Measurements from ENCODE around the gene ACTN2. TPM values are rescaled to one million over a fixed set of nuclear protein-coding genes. Genes with fewer than 3 reads are reported as not detected.

Gene ACTN2
- total and polyA plus RNA-seq, 2 donors (not counting 3 experiments of a cell fraction or from before 2014, with no cell fraction given) = 0.22 to 0.55 TPM

DNA sequence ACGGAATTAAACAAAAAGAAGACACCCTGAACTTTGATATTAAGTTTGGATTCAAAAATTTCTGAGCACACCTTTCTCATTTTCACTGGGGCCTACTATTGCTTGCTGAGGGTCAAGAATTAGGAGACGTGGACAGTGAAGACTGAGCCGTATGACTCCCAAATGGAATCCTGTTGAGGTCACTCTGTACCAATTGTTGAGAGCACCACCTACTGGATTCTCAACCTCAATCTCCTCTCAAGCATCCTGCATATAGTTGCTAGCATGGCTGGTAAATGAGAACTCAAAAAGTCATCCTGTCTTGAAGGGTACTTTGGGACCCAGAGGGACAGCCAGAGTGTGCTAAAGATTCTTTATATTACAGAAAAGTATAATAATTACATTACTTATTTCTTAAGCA is 88.6 kb downstream of the ACTN2 start:
- Histone ChIP-seq H2AFZ (ENCODE audit: low read depth, low read length) (no peak overlapping the region), H3K4me2 (ENCODE audit: insufficient read depth, low read length) (no peak overlapping the region), H3K9ac (replicated peaks; ENCODE audit: extremely low read depth, insufficient read depth, low read length) (no peak overlapping the region), H3K9me3 (replicated peaks; ENCODE audit: control insufficient read depth, insufficient read depth, low read length) (no peaks in the 10 kb centered on the region), H3K9me1 (replicated peaks; ENCODE audit: control insufficient read depth, extremely low read depth, insufficient read depth, low read length) (no peaks in the 10 kb centered on the region), H3K27me3 (ENCODE audit: control insufficient read depth in 2 of 2, insufficient read depth in 2 of 2, low read length in 2 of 2) (peaks cover 5 to 6% of the 10 kb centered on the region in 2 experiments), H3K4me3 (replicated peaks in 1 of 3; ENCODE audit: insufficient read depth in 1 of 3, low read depth in 1 of 3, low read length in 3 of 3) (no peak overlapping the region), H3K4me1 (ENCODE audit: control insufficient read depth, extremely low read depth, insufficient read depth, low read length) (no peaks in the 10 kb centered on the region), H4K20me1 (replicated peaks; ENCODE audit: control insufficient read depth, extremely low read depth, insufficient read depth, low read length) (no peaks in the 10 kb centered on the region), H3K36me3 (ENCODE audit: control insufficient read depth in 2 of 2, extremely low read depth in 1 of 2, insufficient read depth in 2 of 2, low read length in 2 of 2) (no peaks in the 10 kb centered on the region), H3K27ac (ENCODE audit: insufficient read depth, low read depth, low read length) (no peak overlapping the region), H3K79me2 (ENCODE audit: control insufficient read depth, insufficient read depth, low read length) (no peaks in the 10 kb centered on the region)
- TF ChIP-seq, protein P1, sequence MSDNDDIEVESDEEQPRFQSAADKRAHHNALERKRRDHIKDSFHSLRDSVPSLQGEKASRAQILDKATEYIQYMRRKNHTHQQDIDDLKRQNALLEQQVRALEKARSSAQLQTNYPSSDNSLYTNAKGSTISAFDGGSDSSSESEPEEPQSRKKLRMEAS (IDR thresholded peaks at IDR 0.05; ENCODE audit: insufficient read depth, insufficient read length) = no peak
- TF ChIP-seq, protein P2, sequence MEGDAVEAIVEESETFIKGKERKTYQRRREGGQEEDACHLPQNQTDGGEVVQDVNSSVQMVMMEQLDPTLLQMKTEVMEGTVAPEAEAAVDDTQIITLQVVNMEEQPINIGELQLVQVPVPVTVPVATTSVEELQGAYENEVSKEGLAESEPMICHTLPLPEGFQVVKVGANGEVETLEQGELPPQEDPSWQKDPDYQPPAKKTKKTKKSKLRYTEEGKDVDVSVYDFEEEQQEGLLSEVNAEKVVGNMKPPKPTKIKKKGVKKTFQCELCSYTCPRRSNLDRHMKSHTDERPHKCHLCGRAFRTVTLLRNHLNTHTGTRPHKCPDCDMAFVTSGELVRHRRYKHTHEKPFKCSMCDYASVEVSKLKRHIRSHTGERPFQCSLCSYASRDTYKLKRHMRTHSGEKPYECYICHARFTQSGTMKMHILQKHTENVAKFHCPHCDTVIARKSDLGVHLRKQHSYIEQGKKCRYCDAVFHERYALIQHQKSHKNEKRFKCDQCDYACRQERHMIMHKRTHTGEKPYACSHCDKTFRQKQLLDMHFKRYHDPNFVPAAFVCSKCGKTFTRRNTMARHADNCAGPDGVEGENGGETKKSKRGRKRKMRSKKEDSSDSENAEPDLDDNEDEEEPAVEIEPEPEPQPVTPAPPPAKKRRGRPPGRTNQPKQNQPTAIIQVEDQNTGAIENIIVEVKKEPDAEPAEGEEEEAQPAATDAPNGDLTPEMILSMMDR (IDR thresholded peaks at IDR 0.05; ENCODE audit: extremely low read depth in 1 of 2, insufficient read depth in 1 of 2, low read depth in 1 of 2, low read length in 2 of 2) = peak; percentile 36 to 41
- no peak for TF ChIP-seq GATA2 (IDR thresholded peaks at IDR 0.05; ENCODE audit: insufficient read depth, insufficient read length, low read depth, low read length)
- no peak for TF ChIP-seq JUN (IDR thresholded peaks at IDR 0.05; ENCODE audit: borderline replicate concordance, insufficient read depth, insufficient read length, low read depth)
- TF ChIP-seq POLR2AphosphoS5 (IDR thresholded peaks at IDR 0.05; ENCODE audit: insufficient read depth, low read depth, low read length) = no peak
- no peak for TF ChIP-seq EZH2 (IDR thresholded peaks at IDR 0.05; ENCODE audit: borderline replicate concordance, low read depth, low read length, severe bottlenecking)
- peak; percentile 80 for FAIRE-seq
- dilution Hi-C loops (cut with MboI; ENCODE audit: extremely low pct_ligation_motif_present, low sequenced_read_pairs) = no loop called here
- ChIA-PET CTCF (interaction anchor here (2.3 kb wide), 1 partner anchor 166 kb away, joined by 12 read pairs; no protein-coding TSS in a partner anchor), POLR2A (no interaction called here)
- no TSS peak for BruUV-seq (replicated peaks)
- peak; percentile 61 for DNase-seq (ENCODE audit: low read depth, low spot score)
- intact Hi-C loops (cut with micrococcal nuclease) = loop anchor here (1.0 to 2.0 kb wide), 2 partner anchors 166 to 672 kb away; no protein-coding TSS in a partner anchor

Data from endothelial cell of umbilical vein (primary cell).